OCI-M1 (cell line): Measurements from ENCODE around the gene IMMP2L.
A peak's percentile ranks its signal among the peaks of the same experiment; 100 is the strongest.
"Not testable (repeated sequence)": the region's sequence is repeated elsewhere in the genome, so short reads cannot be mapped to it uniquely, and the experiment has no call there.

Experiments
- DNase-seq: peaks from one replicate; lab custom pipeline; 2025; lab: John Stamatoyannopoulos, UW

IMMP2L gene

GRCh38 chr7:111264111-111264868 lies 298.0 kb downstream of the IMMP2L start:
- DNase-seq: no peak

DNA sequence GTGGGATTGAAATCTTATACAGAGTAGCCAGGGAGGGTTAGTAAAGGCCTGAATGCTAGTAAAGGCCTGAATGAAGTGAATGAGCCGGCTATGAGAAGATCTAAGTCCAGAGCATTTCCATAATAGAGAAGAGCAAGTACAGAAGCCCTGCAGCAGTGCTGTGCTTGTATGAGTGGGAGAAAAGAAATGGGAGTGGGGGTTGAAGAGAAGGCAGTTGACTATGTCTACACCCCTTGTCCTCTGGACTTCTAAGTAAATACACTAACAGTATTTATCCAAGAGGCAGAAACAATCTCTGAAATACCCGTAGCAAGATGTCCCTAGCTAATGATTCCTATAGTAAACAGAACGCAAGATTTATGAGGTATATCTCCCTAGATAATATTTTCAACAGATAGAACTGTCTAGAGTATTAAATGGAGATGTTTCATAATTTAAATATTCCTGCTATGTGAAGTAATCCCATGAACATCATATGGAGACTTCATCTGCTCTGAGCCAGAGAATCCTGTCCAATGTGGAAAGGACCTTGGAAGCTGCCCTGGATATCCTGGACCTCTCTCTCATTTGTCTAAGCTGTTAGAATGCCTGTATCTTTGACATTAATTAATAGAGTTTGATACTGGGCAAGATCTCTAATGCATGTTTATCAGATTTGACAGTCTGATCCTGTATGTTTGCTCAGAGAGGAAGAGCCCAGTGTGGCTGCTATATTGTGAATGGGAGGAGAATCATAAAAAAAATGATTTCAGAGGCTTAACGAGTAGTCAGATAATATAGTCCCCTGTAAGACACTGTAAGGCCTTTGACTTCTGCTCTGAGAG lies 299.8 kb downstream of the IMMP2L start:
- DNase-seq: no peak

DNA sequence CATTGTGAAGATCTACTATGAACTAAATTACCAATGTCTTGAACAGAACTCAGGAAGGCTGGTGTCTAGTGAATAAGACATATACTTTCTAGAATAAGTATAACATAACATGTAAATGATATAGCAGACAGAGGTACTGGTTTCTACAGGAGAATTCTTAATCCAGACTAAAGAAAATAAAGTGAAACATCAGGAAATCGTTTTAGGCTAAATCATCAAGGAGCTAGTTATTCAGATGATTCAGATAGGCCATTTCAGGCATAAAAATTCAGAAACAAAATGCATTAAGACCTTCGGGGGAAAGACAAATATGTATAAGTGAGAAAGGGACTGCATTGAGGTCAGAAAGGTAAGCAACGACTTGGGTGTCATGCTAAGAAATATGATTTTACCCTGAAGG lies 300.8 kb downstream of the IMMP2L start:
- no peak for DNase-seq

DNA sequence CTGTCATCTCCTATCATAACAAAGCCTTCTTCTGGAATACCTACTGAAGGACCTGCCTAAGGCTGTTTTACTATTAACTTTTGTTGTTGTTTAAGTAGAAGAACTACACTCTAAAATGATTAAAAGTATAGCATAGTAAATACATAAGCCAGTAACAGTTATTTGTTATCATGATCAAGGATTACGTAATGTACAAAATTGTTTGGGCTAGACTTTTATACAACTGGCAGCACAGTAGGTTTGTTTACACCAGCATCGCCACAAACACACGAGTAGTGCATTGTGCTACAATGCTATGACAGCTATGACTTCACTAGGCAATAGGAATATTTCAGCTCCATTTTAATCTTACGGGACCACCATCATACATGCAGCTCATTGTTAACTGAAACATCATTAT lies 302.3 kb downstream of the IMMP2L start:
- DNase-seq: no peak

GRCh38 chr7:111256391-111256790 lies 305.9 kb downstream of the IMMP2L start:
- DNase-seq: no peak

DNA sequence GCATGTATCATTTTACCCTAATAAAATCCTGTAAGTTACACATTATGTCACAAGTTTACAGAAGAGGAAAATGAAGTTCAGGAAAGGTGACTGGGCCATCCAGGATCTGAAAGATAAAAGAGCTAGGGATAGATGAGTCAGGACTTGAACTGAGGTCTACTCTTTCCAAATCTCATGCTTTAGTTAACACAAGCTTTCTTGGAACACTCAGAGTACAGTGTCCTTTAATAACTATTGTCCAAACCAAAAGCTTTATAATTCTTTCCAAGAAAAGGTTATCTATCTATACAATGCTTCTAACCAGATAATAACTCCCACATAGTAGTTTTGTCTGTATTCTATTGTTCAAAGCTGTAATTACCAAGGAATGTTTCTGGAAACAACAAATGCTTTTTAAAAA lies 306.7 kb downstream of the IMMP2L start:
- peak; percentile 62 for DNase-seq

DNA sequence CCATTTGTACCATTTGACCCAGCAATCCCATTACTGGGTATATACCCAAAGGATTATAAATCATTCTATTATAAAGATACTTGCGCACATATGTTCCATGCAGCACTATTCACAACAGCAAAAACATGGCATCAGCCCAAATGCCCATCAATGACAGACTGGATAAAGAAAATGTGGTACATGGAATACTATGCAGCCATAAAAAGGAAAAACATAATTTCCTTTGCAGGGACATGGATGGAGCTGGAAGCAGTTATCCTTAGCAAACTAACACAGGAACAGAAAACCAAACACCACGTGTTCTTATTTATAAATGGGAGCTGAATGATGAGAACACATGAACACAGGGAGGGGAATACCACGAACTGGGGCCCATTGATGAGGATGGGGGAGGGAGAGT lies 310.9 kb downstream of the IMMP2L start:
- DNase-seq: not testable (repeated sequence)

- DNase-seq: peak; percentile 40
Measured at GRCh38 chr7:111249807-111250206, 312.5 kb downstream of the IMMP2L start.

DNA sequence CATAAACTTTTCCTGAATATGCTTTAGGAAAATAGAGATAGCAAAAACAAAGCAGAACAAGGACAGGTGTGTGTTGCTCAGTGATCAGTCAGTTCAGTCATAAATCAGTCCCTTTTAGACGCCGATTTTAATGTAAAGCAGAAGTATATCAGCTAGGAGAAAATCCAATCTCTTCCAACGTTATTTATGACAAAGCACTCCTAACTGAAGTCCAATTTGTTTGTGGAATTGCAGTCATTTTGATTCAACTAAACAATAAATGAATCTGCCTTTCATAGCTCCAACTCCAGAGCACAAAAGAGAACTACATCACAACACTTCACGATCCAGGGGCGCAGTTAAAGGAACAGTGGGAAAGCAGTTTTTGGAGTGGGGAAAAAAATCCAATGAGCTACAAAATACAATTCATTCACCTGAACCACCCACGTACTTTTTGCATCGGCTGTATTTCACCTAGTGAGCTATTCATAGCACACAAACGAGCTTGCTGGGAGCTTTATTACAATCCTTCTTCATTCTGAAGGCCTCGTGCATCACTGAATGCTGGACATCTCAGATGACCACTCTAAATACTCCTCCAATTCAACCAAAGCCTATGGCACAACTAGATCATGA lies 320.0 kb downstream of the IMMP2L start:
- DNase-seq: no peak

DNA sequence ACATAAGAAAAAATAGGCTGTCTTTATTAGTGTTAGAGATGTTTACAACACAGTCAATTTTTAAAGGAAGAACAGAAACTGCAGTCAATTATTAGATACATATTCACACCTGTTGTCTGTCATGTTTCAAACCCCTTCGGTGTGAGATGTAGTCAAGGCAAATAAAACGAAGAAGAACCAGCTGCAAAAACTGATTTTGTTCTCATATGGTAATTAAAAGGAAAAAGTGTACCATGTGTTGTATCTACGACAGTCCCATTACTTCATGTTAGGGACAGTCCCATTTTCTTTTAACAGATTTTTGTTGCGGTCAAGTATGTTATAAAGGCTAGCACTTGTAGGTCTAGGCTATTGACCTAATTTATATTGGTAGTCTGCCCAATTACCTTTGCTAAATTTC lies 321.9 kb downstream of the IMMP2L start:
- DNase-seq: no peak

DNA sequence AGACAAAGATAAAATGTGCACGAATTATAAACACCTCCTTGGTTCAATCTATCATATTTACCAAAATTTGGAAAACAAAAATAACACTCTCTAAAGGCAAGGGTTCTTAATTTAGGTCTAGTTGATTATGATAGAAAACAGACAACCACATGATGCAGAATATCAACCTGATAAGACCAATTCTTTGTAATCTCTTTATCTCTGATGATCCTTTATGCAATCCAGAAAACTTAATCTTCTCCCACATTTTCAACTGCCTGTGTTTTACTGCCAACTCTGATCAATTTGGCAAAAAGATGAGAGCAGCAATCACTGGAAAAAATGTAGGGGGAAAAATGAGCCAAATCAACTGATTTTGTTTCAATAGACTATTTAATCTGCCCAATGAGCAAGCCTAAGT lies 322.9 kb downstream of the IMMP2L start:
- peak; percentile 6 for DNase-seq

DNA sequence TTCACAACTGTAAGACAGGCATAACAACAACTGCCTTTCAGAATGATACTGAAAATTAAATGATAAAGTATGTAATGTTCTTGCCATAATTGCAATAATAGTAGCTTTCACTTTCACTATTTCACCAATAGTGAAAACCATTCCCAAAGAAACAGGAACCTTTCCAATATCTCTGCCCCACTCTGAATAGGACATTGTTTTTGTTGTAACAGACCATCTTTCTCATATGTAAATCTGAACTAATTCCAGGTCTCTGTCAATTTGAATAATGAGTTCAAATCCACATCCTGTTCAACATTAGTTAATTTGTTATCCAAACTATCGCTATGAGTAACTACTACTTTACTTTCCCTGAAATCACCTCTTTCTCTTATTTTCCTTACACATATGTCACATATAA lies 323.4 kb downstream of the IMMP2L start:
- peak; percentile 64 for DNase-seq

DNA sequence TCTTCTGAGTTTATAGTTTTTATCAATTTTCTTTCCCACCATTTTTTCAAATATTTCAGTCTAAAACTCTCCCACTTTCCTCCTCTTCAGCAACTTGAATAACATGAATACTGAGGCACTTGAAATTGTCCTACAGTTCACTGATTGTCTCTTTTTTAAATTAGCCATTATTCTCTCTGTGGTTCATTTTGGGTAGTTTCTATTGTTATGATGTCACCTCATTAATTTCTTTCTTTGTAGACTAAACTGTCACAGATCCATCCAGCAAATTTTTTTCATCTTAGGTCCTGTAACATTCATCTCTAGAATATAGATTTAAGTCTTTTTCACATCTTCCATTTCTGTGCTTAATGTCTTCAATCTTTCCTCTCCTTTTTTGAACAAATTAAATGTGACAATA lies 326.6 kb downstream of the IMMP2L start:
- DNase-seq: no peak

DNA sequence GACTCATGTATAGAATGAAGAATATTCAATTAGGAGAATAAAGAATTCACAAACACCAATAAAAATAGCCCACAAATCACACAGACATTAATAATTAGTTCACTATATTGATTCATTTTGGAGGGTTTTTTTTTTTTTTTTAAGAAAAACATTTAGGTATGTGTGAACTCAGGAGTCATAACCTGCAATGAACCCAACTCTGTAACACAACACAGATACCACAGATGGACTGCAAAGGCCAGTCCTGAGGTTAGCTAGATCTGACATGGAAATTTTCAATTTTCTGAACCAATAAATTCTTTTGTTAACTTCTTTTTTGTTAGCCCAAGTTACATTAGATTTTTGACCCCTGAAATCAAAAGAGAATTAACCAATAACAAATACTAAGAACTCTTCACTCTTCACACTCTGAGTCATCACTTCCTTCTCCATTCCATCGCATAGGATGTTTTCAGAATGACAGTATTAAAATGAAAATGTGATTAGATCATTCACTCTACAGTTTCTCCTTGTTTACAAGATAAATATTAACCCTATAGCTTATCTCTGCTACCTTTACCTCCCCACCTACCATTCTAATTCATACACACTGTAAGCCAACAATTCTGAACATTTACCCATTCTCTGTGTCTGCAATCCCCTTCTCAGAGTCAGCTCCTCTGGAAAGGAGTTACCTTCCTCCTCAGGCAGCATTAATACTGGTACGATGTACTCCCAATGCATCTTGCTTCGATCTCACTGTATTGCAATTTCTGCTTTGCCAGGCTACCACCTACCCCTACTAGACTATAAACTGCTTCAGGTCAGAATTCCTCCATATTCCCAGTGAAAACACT lies 329.8 kb downstream of the IMMP2L start:
- DNase-seq: peak; percentile 35

- peak; percentile 59 for DNase-seq
Measured at GRCh38 chr7:111229916-111230315, 332.4 kb downstream of the IMMP2L start.

- DNase-seq: no peak
Measured at GRCh38 chr7:111229181-111229740, 333.0 kb downstream of the IMMP2L start.

DNA sequence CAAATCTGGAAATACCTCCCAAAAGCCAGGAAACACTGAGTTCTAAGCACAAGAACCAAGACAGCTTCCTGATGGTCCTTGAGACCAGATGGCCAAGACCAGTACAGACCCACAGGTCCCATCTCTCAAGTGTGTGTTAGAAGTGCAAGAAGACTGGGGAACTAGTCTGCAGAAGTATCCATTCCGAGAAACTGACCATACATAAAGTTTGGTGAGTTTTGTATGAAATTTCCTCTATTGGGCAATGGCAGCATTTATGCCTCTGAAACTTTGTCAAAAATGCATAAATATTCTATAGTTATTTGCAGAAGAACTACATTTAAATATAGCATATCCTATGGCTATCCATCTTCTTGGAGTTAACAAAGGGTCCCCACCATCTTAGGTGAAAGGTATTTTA lies 333.9 kb downstream of the IMMP2L start:
- no peak for DNase-seq

GRCh38 chr7:111226800-111227199 lies 335.5 kb downstream of the IMMP2L start:
- DNase-seq: peak; percentile 33

DNA sequence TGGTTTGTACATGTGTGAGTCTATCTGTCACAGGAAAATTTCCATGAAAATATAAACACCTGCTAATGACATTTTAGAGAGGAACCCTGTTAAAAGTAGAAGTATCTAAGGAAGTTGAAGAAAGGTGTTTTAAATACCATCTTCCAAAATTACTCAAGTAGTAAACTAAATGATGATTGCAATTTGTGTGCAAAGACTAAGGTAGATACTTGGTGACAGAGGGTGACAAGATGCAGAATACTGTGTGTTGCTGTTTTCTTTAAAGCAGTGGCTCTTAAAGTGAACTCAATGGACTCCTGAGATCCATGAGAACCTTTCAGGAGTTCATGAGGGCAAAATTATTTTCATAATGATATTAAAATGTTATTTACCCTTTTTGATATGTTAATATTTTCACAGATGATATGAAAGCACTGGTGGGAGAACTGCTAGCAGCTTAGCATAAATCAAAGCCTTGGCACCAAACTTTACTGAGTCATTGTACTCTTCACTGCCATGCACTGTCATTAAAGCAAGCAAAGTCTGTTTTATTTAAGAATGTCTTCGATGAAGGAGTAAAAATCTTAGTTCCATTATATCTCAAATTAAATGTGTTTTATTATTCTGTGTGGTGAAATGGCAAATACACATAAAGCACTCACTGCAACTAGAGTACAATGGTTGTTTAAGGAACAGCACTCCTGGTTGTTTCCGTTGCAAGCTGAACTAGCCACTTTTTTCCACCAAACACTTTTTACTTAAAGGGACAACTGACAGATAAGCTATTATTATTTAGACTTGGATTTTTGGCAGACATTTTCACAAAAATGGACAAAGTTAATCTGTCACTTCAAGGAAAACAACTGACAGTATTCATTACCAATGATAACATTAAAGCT lies 337.7 kb downstream of the IMMP2L start:
- DNase-seq: peak; percentile 47

DNA sequence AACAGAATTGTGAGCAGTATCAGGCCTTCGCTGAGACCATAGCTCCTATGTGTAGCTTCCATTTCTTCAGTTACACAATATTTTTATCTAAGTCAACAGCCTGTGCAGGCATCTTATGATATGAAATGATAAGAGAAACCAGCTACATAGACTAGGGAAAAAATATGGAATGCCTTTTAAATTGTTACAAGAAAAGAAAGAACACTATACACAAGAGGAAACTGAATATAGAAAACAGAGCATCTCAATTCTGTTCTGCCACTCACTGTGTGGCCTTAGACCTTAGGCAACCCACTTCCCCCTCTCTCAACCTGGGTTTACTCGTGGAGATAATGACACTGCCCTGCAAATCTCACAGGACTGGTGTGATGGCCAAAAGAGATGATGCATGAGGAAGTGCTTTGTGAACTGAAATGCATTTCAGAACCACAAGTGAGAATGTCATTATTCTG lies 338.5 kb downstream of the IMMP2L start:
- peak; percentile 91 for DNase-seq

DNA sequence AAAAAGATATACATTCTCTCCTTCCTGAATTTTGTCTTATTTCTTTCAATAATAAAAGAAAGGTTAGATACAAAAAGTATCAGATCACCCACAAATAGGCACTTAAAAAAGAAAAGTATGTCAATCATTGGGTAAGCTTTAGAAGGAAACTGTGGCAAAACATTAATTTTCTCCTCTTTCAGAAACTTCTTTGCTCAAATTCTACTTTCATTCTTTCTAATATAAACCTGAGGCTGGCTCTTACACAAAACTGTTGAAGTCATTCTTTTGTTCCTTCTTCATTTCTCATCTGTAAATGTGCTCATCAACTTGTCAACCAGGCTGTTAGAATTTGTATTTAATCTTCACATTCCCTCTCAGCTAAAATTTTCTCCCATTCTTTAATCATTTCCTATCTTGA lies 346.7 kb downstream of the IMMP2L start:
- DNase-seq: no peak
